ENCODE data around the gene ZBTB34. TPM values are rescaled to one million over a fixed set of nuclear protein-coding genes. Genes with fewer than 3 reads are reported as not detected.

Gene ZBTB34
- total RNA-seq, 2 donors from 2014 or later = 9.9 to 16.6 TPM

GRCh38 chr9:126842977-126843799 is 17.3 kb upstream of the ZBTB34 start:
- H3K4me1 ChIP-seq (ENCODE audit: control insufficient read depth in 1 of 2, low read depth in 2 of 2) = no peaks in the 10 kb centered on the region
- ATAC-seq (ENCODE audit: insufficient number of reproducible peaks, low FRiP score, low read depth) (no peak), DNase-seq (ENCODE audit: low spot score) (no peak)
- H3K36me3 ChIP-seq = peaks cover 4% of the 10 kb centered on the region
- H3K9me3 ChIP-seq = no peaks in the 10 kb centered on the region
- H3K27ac ChIP-seq = no peak overlapping the region
- no peak overlapping the region for H3K4me3 ChIP-seq
- H3K27me3 ChIP-seq (replicated peaks; ENCODE audit: insufficient read depth) = no peaks in the 10 kb centered on the region
- no peak for TF ChIP-seq CTCF (IDR thresholded peaks at IDR 0.05)

GRCh38 chr9:126844085-126844484 is 16.4 kb upstream of the ZBTB34 start:
- Histone ChIP-seq H3K36me3 (no peaks in the 10 kb centered on the region), H3K4me3 (no peak overlapping the region), H3K4me1 (ENCODE audit: control insufficient read depth in 1 of 2, low read depth in 2 of 2) (no peaks in the 10 kb centered on the region), H3K9me3 (no peaks in the 10 kb centered on the region), H3K27me3 (replicated peaks; ENCODE audit: insufficient read depth) (no peaks in the 10 kb centered on the region), H3K27ac (no peak overlapping the region)
- TF ChIP-seq CTCF (IDR thresholded peaks at IDR 0.05) = no peak
- ATAC-seq (ENCODE audit: insufficient number of reproducible peaks, low FRiP score, low read depth) (no peak), DNase-seq (ENCODE audit: low spot score) (no peak)

- H3K36me3 ChIP-seq = no peaks in the 10 kb centered on the region
- no peaks in the 10 kb centered on the region for H3K9me3 ChIP-seq
- no peak overlapping the region for H3K27ac ChIP-seq
- H3K27me3 ChIP-seq (replicated peaks; ENCODE audit: insufficient read depth) = no peaks in the 10 kb centered on the region
- H3K4me1 ChIP-seq (ENCODE audit: control insufficient read depth in 1 of 2, low read depth in 2 of 2) = no peaks in the 10 kb centered on the region
- no peak for ATAC-seq (ENCODE audit: insufficient number of reproducible peaks, low FRiP score, low read depth)
- H3K4me3 ChIP-seq = no peak overlapping the region
- TF ChIP-seq CTCF (IDR thresholded peaks at IDR 0.05) = no peak
- DNase-seq (ENCODE audit: low spot score) = no peak
Measured at GRCh38 chr9:126847051-126847450, 13.4 kb upstream of the ZBTB34 start.

- no peak for ATAC-seq (ENCODE audit: insufficient number of reproducible peaks, low FRiP score, low read depth)
- no peak overlapping the region for H3K4me3 ChIP-seq
- H3K9me3 ChIP-seq = no peaks in the 10 kb centered on the region
- TF ChIP-seq CTCF (IDR thresholded peaks at IDR 0.05) = no peak
- H3K36me3 ChIP-seq = no peaks in the 10 kb centered on the region
- no peak for DNase-seq (ENCODE audit: low spot score)
- no peaks in the 10 kb centered on the region for H3K4me1 ChIP-seq (ENCODE audit: control insufficient read depth in 1 of 2, low read depth in 2 of 2)
- no peak overlapping the region for H3K27ac ChIP-seq
- no peaks in the 10 kb centered on the region for H3K27me3 ChIP-seq (replicated peaks; ENCODE audit: insufficient read depth)
Measured at GRCh38 chr9:126849591-126850225, 10.7 kb upstream of the ZBTB34 start.

GRCh38 chr9:126851286-126851880 is 9.1 kb upstream of the ZBTB34 start:
- no peak overlapping the region for H3K4me3 ChIP-seq
- H3K27ac ChIP-seq = no peak overlapping the region
- DNase-seq (ENCODE audit: low spot score) (no peak), ATAC-seq (ENCODE audit: insufficient number of reproducible peaks, low FRiP score, low read depth) (no peak)
- no peaks in the 10 kb centered on the region for H3K9me3 ChIP-seq
- no peaks in the 10 kb centered on the region for H3K36me3 ChIP-seq
- TF ChIP-seq CTCF (IDR thresholded peaks at IDR 0.05) = no peak
- no peaks in the 10 kb centered on the region for H3K27me3 ChIP-seq (replicated peaks; ENCODE audit: insufficient read depth)
- H3K4me1 ChIP-seq (ENCODE audit: control insufficient read depth in 1 of 2, low read depth in 2 of 2) = no peaks in the 10 kb centered on the region
